ENCODE results near the gene HTR1A. TPM values are rescaled to one million over a fixed set of nuclear protein-coding genes. Genes with fewer than 3 reads are reported as not detected.

The HTR1A gene
- not detected for polyA plus RNA-seq (2012; ENCODE audit: insufficient read depth, insufficient read length)

GRCh38 chr5:63962279-63962678 is at the start of gene HTR1A:
Gene HTR1A, minus strand, starts transcription at chr5:63962445. Its CDS starts 726 bp downstream, at chr5:63961719.
- DNase-seq (ENCODE audit: low read depth, low spot score), result no peak

DNA sequence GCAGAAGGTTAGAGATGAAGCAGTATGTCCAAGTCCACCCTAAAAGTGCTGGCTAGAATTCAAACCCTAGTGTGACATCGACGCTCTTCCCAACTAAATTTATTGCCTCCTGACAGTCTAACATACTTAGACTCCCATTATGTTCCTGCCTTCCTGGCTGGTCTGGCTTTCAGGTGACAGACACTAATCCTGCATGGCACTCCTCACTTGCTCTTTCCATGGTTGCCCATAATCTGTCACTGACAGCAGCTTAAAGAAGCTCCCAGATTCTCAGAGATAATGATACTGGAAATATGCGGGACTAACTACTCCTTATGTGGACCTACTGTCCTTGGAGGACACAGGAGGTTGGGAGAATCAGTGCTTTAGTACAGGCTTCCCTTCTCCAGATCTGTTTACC is 41.7 kb upstream of the HTR1A start:
- no peak for DNase-seq (ENCODE audit: low read depth, low spot score)
- H3K4me3 ChIP-seq (ENCODE audit: low read length), result no peak overlapping the region

More at GRCh38 chr5:63962279-63962678, at the start of gene HTR1A:
- no peak within 1 kb of the TSS for H3K4me3 ChIP-seq (ENCODE audit: low read length)

DNA sequence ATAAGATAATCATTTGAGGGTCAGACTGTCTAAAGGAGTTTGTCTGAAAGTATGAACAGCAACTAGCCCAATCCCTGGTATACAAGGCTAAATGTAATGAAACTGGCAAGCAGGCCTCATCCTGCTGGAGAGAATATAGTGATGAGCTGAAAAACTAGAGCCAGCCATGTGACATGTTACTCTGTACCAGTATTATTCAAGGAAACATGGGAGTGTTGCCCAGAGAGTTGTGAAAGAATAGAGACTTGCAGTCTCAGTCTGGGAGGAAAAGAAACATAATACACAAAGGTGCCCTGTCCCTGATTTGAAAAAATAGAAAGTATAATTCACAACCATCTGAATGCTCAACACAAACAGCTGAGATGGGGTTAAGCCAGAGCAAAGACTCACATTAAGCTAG is 37.9 kb upstream of the HTR1A start:
- DNase-seq (ENCODE audit: low read depth, low spot score), result no peak

GRCh38 chr5:63987053-63987452 is 24.8 kb upstream of the HTR1A start:
- no peak overlapping the region for H3K4me3 ChIP-seq (ENCODE audit: low read length)
- DNase-seq (ENCODE audit: low read depth, low spot score), result no peak

More for the DNA sequence above, 37.9 kb upstream of the HTR1A start:
- no peak overlapping the region for H3K4me3 ChIP-seq (ENCODE audit: low read length)

DNA sequence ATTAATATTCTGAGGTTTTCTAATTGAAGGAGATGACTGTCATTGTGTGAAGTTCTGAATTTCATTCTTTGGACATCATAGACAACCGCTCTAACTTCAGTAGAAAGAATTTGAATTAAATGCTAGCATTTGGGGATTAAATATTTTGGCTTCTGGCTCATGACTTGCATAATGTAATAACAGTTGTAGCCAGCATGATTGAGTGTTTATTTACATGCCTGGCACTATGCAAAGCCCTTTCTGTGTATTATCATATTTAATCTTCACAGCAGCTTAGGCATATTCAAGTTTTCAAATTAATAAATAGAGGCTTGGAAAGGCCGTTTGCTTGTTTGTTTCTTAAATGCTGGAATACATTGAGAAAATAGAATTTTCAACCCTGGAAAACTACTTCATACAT is 19.6 kb upstream of the HTR1A start:
- no peak overlapping the region for H3K4me3 ChIP-seq (ENCODE audit: low read length)
- DNase-seq (ENCODE audit: low read depth, low spot score), result no peak

DNA sequence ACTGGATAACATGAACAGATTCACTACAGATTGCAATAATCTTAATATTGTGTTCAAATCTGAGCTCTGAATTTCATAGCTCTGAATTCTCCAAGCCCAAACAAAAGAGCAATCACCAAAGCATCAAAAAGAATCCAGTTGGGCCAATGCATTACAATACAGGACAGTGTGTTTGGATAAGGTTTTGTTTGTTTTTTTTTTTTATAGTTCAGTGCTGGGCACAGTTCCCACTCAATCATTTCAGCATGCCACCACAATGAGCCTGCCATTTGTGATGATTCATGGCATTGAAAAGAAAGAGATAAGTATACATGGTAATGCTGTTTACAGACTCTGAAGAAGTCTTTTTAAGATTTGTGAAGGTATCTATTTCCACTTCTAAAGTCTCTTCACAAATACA is 1.7 kb upstream of the HTR1A start:
- H3K4me3 ChIP-seq (ENCODE audit: low read length), result no peak overlapping the region
- no peak for DNase-seq (ENCODE audit: low read depth, low spot score)

DNA sequence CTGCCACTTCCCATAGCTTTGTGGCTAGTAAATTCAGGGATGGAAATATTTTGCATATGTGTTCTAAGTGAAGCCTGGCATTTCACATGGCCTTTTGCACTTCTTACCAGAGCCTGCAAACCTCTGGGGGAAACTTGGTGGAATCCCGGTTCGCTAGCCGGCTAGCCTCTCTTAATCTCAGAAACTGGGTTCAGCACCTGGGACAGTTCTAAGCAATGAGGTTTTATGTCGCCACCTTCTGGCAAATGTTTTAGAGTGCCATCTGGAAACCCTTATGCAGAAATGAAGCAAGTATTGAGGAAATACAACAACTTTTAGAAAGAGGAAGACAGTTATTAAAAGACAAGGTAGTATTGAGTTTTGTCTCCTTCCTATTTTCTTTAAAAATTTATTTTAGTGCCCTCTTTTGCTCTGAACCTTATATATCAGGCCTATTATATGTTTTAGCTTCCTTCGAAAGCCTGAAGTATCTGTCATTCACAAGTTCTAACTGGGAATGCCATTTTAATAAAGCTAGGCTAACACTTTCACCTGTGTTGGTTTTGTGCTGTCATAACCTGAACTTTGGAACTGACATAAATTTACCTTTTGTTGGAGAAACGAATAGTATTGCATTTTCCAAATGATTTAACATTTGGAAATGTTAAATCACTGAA is 963 bp upstream of the HTR1A start:
- DNase-seq (ENCODE audit: low read depth, low spot score), result peak; percentile 62
- H3K4me3 ChIP-seq (ENCODE audit: low read length), result no peak overlapping the region

DNA sequence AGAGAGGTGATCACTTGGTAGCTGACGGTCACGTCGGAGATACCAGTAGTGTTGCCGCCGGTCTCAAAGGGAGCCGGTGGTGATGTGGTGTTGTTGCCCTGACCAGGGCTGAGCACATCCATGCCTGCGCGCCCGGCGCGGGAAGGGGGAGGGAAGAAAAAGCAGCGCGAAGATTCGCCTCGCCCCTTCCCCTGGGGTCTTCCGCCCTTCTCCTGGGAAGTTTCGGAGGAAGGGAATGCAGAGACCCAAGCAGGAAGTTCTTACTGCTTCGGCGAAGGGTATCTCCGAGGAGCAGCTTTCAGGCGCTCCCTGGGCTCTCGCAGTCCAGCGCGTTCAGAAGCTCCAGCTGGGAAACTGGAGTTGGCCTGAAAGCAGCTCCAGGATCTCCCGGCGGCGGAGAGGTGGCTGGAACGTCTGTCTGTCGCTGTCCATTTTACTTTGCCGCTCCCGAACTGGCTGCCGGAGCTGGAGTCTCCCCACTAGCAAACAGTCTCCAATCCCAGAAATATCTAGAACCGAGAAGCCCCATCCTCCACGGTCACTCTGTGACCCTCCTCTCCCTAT is 565 bp downstream of the HTR1A start:
- no peak for DNase-seq (ENCODE audit: low read depth, low spot score)
- H3K4me3 ChIP-seq (ENCODE audit: low read length), result no peak overlapping the region

- DNase-seq (ENCODE audit: low read depth, low spot score), result no peak
- H3K4me3 ChIP-seq (ENCODE audit: low read length), result no peak overlapping the region
These were observed 1.1 kb downstream of the HTR1A start for GRCh38 chr5:63961125-63961597.

DNA sequence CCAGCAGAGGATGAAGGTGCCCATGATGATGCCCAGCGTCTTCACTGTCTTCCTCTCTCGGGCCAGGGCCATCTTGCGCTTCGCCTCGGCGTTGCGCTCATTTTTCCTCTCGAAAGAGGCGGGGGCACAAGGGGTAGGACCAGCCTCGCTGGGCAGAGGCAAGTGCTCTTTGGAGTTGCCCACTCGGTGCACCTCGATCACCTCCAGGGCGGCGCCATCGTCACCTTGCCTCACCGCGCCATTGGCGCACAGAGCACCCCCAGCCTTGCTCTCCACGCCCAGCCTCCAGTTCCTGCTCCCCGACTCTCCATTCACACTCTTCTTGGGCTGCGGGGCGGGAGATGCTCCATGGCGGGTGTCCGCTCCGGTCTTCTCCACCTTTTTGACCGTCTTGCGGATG is 1.6 kb downstream of the HTR1A start:
- no peak overlapping the region for H3K4me3 ChIP-seq (ENCODE audit: low read length)
- DNase-seq (ENCODE audit: low read depth, low spot score), result no peak

DNA sequence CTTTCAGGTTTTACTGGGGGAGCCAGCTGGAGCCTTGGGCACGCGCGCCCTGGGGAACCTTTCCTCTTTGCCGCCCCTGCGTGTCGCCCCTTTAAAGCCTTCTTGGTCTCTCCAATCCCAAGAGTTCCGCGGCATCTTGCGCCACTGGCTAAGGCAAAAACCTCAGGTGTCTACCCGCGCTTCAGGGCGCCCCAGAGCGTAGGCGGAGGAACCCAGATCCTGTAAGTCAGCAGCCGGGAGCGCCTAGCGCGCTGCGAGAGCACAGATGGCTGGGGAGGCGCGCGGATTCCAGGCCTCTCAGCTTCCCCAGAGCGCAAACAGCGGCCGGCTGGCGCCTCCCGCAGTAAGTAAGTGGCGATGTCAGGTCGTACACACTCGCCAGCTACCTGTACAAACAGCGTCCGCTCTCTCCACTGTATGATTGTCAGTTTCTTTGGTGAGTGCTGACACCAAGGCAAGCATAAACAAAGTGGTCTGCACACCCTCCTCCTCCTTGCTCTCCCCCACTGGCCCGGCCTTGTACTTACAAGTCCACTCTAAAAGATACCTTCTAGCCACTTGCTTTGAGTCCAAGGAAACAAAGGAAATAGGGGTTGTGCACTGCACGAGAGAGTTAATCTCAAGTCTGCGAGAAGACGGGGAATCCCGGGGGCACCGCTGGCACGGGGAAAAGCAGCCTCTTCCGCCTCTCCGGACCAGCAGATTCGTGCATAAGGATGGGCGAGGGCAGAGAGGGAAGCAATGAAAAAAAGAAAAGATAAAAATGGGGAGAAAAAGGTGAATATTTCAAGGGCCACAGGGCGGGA is 2.9 kb downstream of the HTR1A start:
- no peak overlapping the region for H3K4me3 ChIP-seq (ENCODE audit: low read length)
- no peak for DNase-seq (ENCODE audit: low read depth, low spot score)

- no peak for DNase-seq (ENCODE audit: low read depth, low spot score)
- H3K4me3 ChIP-seq (ENCODE audit: low read length), result no peak overlapping the region
These were observed 3.6 kb downstream of the HTR1A start for GRCh38 chr5:63958654-63959053.

GRCh38 chr5:63957617-63958016 is 4.6 kb downstream of the HTR1A start:
- H3K4me3 ChIP-seq (ENCODE audit: low read length), result no peak overlapping the region
- no peak for DNase-seq (ENCODE audit: low read depth, low spot score)

- DNase-seq (ENCODE audit: low read depth, low spot score), result no peak
- H3K4me3 ChIP-seq (ENCODE audit: low read length), result no peak overlapping the region
These were observed 9.0 kb downstream of the HTR1A start for GRCh38 chr5:63953217-63953616.

DNA sequence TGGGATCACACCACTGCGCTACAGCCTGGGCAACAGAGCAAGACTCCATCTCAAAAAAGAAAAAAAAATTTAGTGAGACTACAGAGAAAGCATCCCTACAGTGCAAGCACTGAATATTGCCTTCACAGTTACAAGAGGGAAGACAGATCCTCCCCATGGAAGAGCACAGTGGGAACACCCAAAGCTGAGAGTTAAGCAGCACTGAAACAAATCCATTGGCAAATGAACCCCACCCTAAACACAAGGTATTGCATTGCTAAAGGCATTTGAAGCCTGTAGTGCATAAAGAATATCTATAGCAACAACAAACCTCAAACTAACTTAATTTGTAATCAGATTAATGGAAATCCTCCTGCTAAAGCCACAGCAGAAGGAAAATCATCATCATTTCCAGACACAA is 27.1 kb downstream of the HTR1A start:
- H3K4me3 ChIP-seq (ENCODE audit: low read length), result no peak overlapping the region
- no peak for DNase-seq (ENCODE audit: low read depth, low spot score)

DNA sequence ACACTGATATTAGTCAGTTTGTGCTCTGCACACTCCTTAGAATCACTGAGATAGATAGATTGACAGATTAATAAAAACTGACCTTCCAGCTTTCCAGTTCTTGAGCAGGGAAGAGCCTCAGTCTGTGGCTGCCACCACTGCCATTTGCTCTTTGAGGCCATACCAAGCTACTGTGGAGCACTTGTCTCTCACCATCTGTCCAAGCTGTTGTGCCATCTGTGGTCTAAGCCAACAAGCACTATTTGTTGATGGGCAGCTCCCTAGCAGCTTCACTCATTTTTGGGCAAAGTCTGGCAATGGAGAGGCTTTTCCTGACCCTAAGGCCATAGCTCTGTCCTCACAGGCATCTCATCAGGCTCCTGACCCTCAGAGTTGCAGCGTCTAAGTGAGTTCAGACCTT is 30.4 kb downstream of the HTR1A start:
- DNase-seq (ENCODE audit: low read depth, low spot score), result no peak
- H3K4me3 ChIP-seq (ENCODE audit: low read length), result no peak overlapping the region

- DNase-seq (ENCODE audit: low read depth, low spot score), result no peak
These were observed 33.8 kb downstream of the HTR1A start for GRCh38 chr5:63928451-63928850.

GRCh38 chr5:63923914-63924313 is 38.3 kb downstream of the HTR1A start:
- no peak for DNase-seq (ENCODE audit: low read depth, low spot score)
- H3K4me3 ChIP-seq (ENCODE audit: low read length), result no peak overlapping the region

More at GRCh38 chr5:63928451-63928850, 33.8 kb downstream of the HTR1A start:
- no peak overlapping the region for H3K4me3 ChIP-seq (ENCODE audit: low read length)

- H3K4me3 ChIP-seq (ENCODE audit: low read length), result no peak overlapping the region
- DNase-seq (ENCODE audit: low read depth, low spot score), result no peak
These were observed 42.3 kb downstream of the HTR1A start for GRCh38 chr5:63919763-63920478.

GRCh38 chr5:63916786-63917185 is 45.5 kb downstream of the HTR1A start:
- DNase-seq (ENCODE audit: low read depth, low spot score), result no peak
- no peak overlapping the region for H3K4me3 ChIP-seq (ENCODE audit: low read length)

Measured in Jurkat, Clone E6-1 (cell line).